ENCODE results near the gene RBBP8NL. TPM values are rescaled to one million over a fixed set of nuclear protein-coding genes. Genes with fewer than 3 reads are reported as not detected.

The RBBP8NL gene
- polyA plus RNA-seq, 1 donor (not counting 4 experiments of a cell fraction or from before 2014, with no cell fraction given): 0.13 TPM

GRCh38 chr20:62419759-62420158 is 7.6 kb downstream of the RBBP8NL start:
- no peak overlapping the region for H2AFZ ChIP-seq (ENCODE audit: control insufficient read depth, low read length)
- dilution Hi-C loops (cut with MboI; ENCODE audit: extremely low pct_ligation_motif_present, low sequenced_read_pairs): no loop called here
- no peak for TF ChIP-seq CTCF (optimal IDR thresholded peaks at IDR 0.05 in 1 of 3, IDR thresholded peaks at IDR 0.05 in 1 of 3, conservative IDR thresholded peaks at IDR 0.05 in 1 of 3; ENCODE audit: extremely low read depth in 1 of 3, insufficient read depth in 2 of 3, low read length in 3 of 3)
- no peak for TF ChIP-seq EZH2 (IDR thresholded peaks at IDR 0.05; ENCODE audit: low read length)
- H3K36me3 ChIP-seq (ENCODE audit: control insufficient read depth in 2 of 2, extremely low read depth in 1 of 2, insufficient read depth in 2 of 2, low read length in 2 of 2): no peaks in the 10 kb centered on the region
- H3K9me1 ChIP-seq (ENCODE audit: control insufficient read depth, extremely low read depth, insufficient read depth, low read length): no peaks in the 10 kb centered on the region
- DNase-seq (ENCODE audit: low read depth, low spot score) (no peak), FAIRE-seq (no peak)
- peaks cover 26% of the 10 kb centered on the region for H3K27me3 ChIP-seq (ENCODE audit: control insufficient read depth, extremely low read depth, insufficient read depth, low read length)
- H3K79me2 ChIP-seq (ENCODE audit: control insufficient read depth, insufficient read depth, low read length): no peaks in the 10 kb centered on the region
- H3K4me3 ChIP-seq (ENCODE audit: control insufficient read depth in 2 of 3, extremely low read depth in 1 of 3, insufficient read depth in 2 of 3, low read depth in 1 of 3, low read length in 3 of 3): no peak overlapping the region
- no peak overlapping the region for H3K4me2 ChIP-seq (ENCODE audit: control insufficient read depth, extremely low read depth, insufficient read depth, low read depth, low read length)
- no peaks in the 10 kb centered on the region for H3K9me3 ChIP-seq (ENCODE audit: control insufficient read depth, low read depth, low read length)
- H3K27ac ChIP-seq (ENCODE audit: control insufficient read depth, insufficient read depth, low read length): no peak overlapping the region
- H4K20me1 ChIP-seq (ENCODE audit: control insufficient read depth, extremely low read depth, insufficient read depth, low read length): no peaks in the 10 kb centered on the region
- no peak overlapping the region for H3K9ac ChIP-seq (ENCODE audit: control insufficient read depth, extremely low read depth, insufficient read depth, low read length)
- H3K4me1 ChIP-seq (ENCODE audit: control insufficient read depth, extremely low read depth, insufficient read depth, low read length): no peaks in the 10 kb centered on the region

- no peak for DNase-seq (ENCODE audit: low read depth, low spot score)
- H3K9me1 ChIP-seq (ENCODE audit: control insufficient read depth, extremely low read depth, insufficient read depth, low read length): no peaks in the 10 kb centered on the region
- H3K9me3 ChIP-seq (ENCODE audit: control insufficient read depth, low read depth, low read length): no peaks in the 10 kb centered on the region
- no peaks in the 10 kb centered on the region for H3K4me1 ChIP-seq (ENCODE audit: control insufficient read depth, extremely low read depth, insufficient read depth, low read length)
- no peak for FAIRE-seq
- no peaks in the 10 kb centered on the region for H3K79me2 ChIP-seq (ENCODE audit: control insufficient read depth, insufficient read depth, low read length)
- no peak overlapping the region for H3K9ac ChIP-seq (ENCODE audit: control insufficient read depth, extremely low read depth, insufficient read depth, low read length)
- peaks cover 17% of the 10 kb centered on the region for H3K27me3 ChIP-seq (ENCODE audit: control insufficient read depth, extremely low read depth, insufficient read depth, low read length)
- H3K4me3 ChIP-seq (ENCODE audit: control insufficient read depth in 2 of 3, extremely low read depth in 1 of 3, insufficient read depth in 2 of 3, low read depth in 1 of 3, low read length in 3 of 3): no peak overlapping the region
- H3K36me3 ChIP-seq (ENCODE audit: control insufficient read depth in 2 of 2, extremely low read depth in 1 of 2, insufficient read depth in 2 of 2, low read length in 2 of 2): no peaks in the 10 kb centered on the region
- H3K4me2 ChIP-seq (ENCODE audit: control insufficient read depth, extremely low read depth, insufficient read depth, low read depth, low read length): no peak overlapping the region
- H4K20me1 ChIP-seq (ENCODE audit: control insufficient read depth, extremely low read depth, insufficient read depth, low read length): no peaks in the 10 kb centered on the region
- no peak for TF ChIP-seq EZH2 (IDR thresholded peaks at IDR 0.05; ENCODE audit: low read length)
- no peak for TF ChIP-seq CTCF (optimal IDR thresholded peaks at IDR 0.05 in 1 of 3, IDR thresholded peaks at IDR 0.05 in 1 of 3, conservative IDR thresholded peaks at IDR 0.05 in 1 of 3; ENCODE audit: extremely low read depth in 1 of 3, insufficient read depth in 2 of 3, low read length in 3 of 3)
- no peak overlapping the region for H2AFZ ChIP-seq (ENCODE audit: control insufficient read depth, low read length)
- dilution Hi-C loops (cut with MboI; ENCODE audit: extremely low pct_ligation_motif_present, low sequenced_read_pairs): no loop called here
- no peak overlapping the region for H3K27ac ChIP-seq (ENCODE audit: control insufficient read depth, insufficient read depth, low read length)
Measured at GRCh38 chr20:62418709-62419487, 8.4 kb downstream of the RBBP8NL start.
